Type B pancreatic cell (in vitro differentiated cells): ENCODE results near the gene PARVB. TPM values are rescaled to one million over a fixed set of nuclear protein-coding genes. Genes with fewer than 3 reads are reported as not detected.
A peak's percentile ranks its signal among the peaks of the same experiment; 100 is the strongest.

Experiments
- DNase-seq: peaks from one replicate; pipeline ENCODE4 v3.0.0; 2021; ENCODE audit warnings: mixed read lengths; ENCODE audit not compliant: unreplicated experiment; ENCODE audit errors: extremely low spot score
- H3K27ac Mint-ChIP-seq: 2 replicates; pipeline ENCODE4 v1.8.0; 2021; ENCODE audit warnings: mild to moderate bottlenecking, mixed read lengths
- H3K27me3 Mint-ChIP-seq: 2 replicates; pipeline ENCODE4 v1.8.0; 2021; ENCODE audit warnings: mixed read lengths
- H3K36me3 Mint-ChIP-seq: 2 replicates; pipeline ENCODE4 v1.8.0; 2021; ENCODE audit warnings: mixed read lengths
- H3K4me1 Mint-ChIP-seq: one replicate; pipeline ENCODE4 v1.8.0; 2021; ENCODE audit warnings: mixed read lengths; ENCODE audit not compliant: unreplicated experiment
- H3K4me3 Mint-ChIP-seq: 2 replicates; pipeline ENCODE4 v1.8.0; 2021; ENCODE audit warnings: mild to moderate bottlenecking, mixed read lengths
- H3K9me3 Mint-ChIP-seq: 2 replicates; pipeline ENCODE4 v1.8.0; 2021; ENCODE audit warnings: mixed read lengths
- total RNA-seq: library from RNA; stranded (reverse); gene quantifications from 2 replicates; pipeline ENCODE4 v1.2.1, GENCODE V29; 2021; ENCODE audit warnings: low replicate concordance
- TF ChIP-seq, protein P1 (sequence below): fragments of 200-600 bp; sonication (generic); conservative IDR thresholded peaks from 2 replicates; pipeline ENCODE4 v1.5.0; 2021; ENCODE audit warnings: antibody characterized with exemption, mild to moderate bottlenecking

PARVB gene
- total RNA-seq, 1 donor from 2014 or later: 15.9 TPM

DNA sequence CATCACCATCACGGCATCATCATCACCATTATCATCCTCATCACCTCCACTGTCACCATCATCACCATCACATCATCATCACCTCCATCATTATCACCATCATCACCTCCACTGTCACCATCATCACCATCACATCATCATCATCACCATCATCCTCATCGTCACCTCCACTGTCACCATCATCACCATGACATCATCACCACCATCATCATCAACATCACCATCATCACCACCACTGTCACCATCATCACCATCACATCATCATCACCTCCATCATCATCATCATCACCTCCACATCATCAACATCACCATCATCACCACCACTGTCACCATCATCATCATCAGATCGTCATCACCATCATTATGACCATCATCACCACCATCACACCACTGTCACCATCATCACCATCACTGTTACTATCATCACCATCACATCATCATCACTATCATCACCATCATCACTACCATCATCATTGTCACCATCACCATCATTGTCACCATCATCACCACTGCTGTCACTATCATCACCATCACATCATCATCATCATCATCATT lies 189.5 kb downstream of the PARVB start:
- peaks cover 11% of the 10 kb centered on the region for H3K4me1 Mint-ChIP-seq
- H3K27me3 Mint-ChIP-seq: peaks cover 16% of the 10 kb centered on the region
- no peak for DNase-seq
- no peak overlapping the region for H3K4me3 Mint-ChIP-seq
- no peak overlapping the region for H3K27ac Mint-ChIP-seq
- H3K36me3 Mint-ChIP-seq: no peaks in the 10 kb centered on the region
- H3K9me3 Mint-ChIP-seq: peaks cover 15% of the 10 kb centered on the region
- TF ChIP-seq, protein P1, sequence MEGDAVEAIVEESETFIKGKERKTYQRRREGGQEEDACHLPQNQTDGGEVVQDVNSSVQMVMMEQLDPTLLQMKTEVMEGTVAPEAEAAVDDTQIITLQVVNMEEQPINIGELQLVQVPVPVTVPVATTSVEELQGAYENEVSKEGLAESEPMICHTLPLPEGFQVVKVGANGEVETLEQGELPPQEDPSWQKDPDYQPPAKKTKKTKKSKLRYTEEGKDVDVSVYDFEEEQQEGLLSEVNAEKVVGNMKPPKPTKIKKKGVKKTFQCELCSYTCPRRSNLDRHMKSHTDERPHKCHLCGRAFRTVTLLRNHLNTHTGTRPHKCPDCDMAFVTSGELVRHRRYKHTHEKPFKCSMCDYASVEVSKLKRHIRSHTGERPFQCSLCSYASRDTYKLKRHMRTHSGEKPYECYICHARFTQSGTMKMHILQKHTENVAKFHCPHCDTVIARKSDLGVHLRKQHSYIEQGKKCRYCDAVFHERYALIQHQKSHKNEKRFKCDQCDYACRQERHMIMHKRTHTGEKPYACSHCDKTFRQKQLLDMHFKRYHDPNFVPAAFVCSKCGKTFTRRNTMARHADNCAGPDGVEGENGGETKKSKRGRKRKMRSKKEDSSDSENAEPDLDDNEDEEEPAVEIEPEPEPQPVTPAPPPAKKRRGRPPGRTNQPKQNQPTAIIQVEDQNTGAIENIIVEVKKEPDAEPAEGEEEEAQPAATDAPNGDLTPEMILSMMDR: no peak

DNA sequence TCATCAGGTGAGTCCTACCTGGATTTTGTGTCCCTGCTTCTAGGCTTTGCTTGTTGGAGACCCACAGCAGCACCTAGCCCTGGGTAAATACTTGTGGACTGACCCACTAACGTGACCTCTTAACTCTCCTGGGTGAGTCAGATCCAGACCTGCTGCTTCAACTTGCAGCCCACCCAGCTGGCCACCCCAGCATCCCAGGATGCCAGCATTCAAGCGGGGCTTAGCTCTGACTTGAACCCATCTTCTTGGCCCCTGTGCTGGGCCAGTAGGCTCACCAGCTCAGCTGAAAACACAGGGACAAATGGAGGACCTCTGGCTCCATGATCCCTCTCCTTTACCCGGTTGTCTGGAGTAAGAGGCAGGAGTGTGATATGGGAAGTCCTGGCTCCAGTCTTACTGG lies 190.1 kb downstream of the PARVB start:
- peaks cover 11% of the 10 kb centered on the region for H3K4me1 Mint-ChIP-seq
- H3K27me3 Mint-ChIP-seq: peaks cover 13% of the 10 kb centered on the region
- H3K36me3 Mint-ChIP-seq: no peaks in the 10 kb centered on the region
- peaks cover 10% of the 10 kb centered on the region for H3K9me3 Mint-ChIP-seq
- peak; percentile 51 for DNase-seq
- H3K4me3 Mint-ChIP-seq: no peak overlapping the region
- TF ChIP-seq, protein P1: no peak
- no peak overlapping the region for H3K27ac Mint-ChIP-seq

DNA sequence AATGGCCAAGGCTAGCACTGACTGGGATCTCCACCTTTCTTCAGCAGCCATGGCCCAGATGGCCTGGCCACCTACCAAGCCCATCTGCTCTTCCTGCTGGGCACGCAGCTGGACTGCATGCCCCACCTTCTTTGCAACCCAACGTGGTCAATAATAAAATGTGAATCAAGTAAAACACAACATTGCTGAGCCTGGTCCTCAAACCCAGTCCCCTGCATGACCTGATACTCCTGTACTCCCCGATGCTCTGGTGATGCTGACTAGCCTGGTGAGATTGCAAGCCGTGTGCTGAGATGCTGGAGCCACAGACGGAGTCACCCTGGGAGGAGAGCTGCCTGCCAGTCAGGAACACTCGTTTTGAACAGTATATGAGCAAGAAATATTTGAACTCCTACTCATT lies 190.7 kb downstream of the PARVB start:
- peaks cover 6% of the 10 kb centered on the region for H3K9me3 Mint-ChIP-seq
- H3K36me3 Mint-ChIP-seq: no peaks in the 10 kb centered on the region
- TF ChIP-seq, protein P1: no peak
- peaks cover 9% of the 10 kb centered on the region for H3K27me3 Mint-ChIP-seq
- H3K4me1 Mint-ChIP-seq: peaks cover 11% of the 10 kb centered on the region
- H3K27ac Mint-ChIP-seq: no peak overlapping the region
- DNase-seq: no peak
- no peak overlapping the region for H3K4me3 Mint-ChIP-seq

DNA sequence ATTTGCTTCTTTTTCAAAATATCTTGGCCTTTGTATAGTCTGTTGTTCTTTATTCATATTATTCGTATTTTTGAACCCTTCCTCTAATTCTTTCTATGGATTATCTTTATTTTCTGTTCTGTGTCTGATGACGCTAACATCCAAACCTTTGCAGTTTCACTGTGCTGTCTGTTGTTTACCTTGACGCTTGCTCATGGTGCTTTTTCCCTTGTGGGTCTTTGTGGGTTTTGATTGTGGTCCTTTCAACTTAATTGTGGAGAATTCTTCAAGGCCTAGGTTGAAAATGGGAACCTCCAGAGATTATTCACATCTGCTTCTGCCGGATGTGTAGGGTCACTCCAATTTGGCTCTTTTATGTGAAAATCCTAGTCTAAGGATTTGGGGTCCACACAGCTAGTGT lies 191.2 kb downstream of the PARVB start:
- no peak overlapping the region for H3K4me3 Mint-ChIP-seq
- DNase-seq: no peak
- no peak overlapping the region for H3K27ac Mint-ChIP-seq
- H3K4me1 Mint-ChIP-seq: peaks cover 11% of the 10 kb centered on the region
- H3K36me3 Mint-ChIP-seq: no peaks in the 10 kb centered on the region
- peaks cover under 1% of the 10 kb centered on the region for H3K9me3 Mint-ChIP-seq
- H3K27me3 Mint-ChIP-seq: peaks cover 8% of the 10 kb centered on the region
- TF ChIP-seq, protein P1: no peak

DNA sequence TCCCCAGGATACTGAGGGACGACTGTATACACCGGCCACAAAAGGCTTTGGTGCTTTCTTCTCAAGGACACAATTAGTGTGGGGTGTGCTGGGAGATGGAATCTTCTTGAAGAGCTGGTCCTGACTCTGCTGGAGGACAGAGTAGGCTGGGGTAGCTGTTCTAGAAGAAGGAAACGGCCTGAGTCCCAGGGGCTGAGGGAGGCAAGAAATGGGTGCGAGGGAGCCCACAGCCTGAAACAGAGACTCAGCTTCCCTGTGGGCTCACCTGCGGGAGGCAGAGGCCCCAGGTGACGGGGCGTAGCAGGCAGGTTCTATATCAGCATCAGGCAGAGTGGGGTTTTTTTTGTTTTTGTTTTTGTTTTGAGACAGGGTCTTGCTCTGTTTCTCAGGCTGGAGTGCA lies 193.2 kb downstream of the PARVB start:
- no peak overlapping the region for H3K4me3 Mint-ChIP-seq
- H3K36me3 Mint-ChIP-seq: no peaks in the 10 kb centered on the region
- TF ChIP-seq, protein P1: no peak
- H3K27ac Mint-ChIP-seq: no peak overlapping the region
- no peak for DNase-seq
- H3K27me3 Mint-ChIP-seq: no peaks in the 10 kb centered on the region
- H3K4me1 Mint-ChIP-seq: no peaks in the 10 kb centered on the region
- H3K9me3 Mint-ChIP-seq: no peaks in the 10 kb centered on the region

DNA sequence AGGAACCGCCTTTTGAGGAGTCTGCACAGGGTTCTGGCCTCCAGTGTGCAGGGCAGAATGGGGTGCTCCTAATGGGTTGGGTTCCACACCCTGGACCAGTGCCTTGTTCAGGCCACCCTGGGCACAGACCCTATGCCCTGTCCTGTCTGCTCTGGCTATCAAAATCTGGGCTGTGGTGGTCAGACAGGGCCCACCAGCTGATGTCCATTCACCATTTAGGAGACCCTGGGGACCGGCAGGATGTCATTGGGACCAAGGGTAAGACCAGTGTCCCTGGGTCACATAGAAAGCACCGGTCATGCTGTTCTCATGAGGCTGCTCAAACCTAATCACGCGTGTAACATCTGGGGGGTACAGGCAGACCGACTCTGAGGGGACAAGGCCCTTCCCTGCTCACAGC lies 194.0 kb downstream of the PARVB start:
- Mint-ChIP-seq H3K27ac (no peak overlapping the region), H3K4me1 (no peaks in the 10 kb centered on the region), H3K9me3 (no peaks in the 10 kb centered on the region), H3K36me3 (no peaks in the 10 kb centered on the region), H3K27me3 (no peaks in the 10 kb centered on the region), H3K4me3 (no peak overlapping the region)
- DNase-seq: no peak
- TF ChIP-seq, protein P1: no peak
